ENCODE results near the gene GSTM2.

The GSTM2 gene

GRCh38 chr1:109722908-109723691 lies 55.2 kb downstream of the GSTM2 start:
- in situ Hi-C loops (cut with MboI; ENCODE audit: low pct_unique_long_range_greater_than_20kb, low sequenced_read_pairs), result no loop called here
- no peak for DNase-seq

Measured in KBM-7 (cell line).